Measurements from ENCODE around the gene TANC1.

The TANC1 gene

DNA sequence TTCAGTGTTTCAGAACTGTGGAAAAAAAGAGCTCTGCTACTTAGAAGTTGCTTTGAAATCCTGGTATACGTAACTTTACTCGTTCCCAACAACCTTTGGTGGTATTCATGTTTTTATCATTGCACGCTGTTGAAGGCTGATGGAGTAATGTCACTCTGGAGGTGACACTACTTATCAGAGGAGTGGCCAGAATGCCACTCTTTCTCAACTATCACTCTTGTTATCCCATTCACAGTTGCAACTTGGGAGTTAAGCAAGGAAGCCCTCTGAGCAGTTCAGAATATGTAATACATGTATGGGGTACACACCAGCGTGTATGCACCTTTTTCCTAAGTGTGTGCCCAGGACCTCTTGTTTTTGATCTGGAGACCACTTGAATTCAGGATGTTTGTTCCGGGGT is 53.6 kb downstream of the TANC1 start:
- H3K4me3 Mint-ChIP-seq, result no peak overlapping the region
- H3K27me3 Mint-ChIP-seq (ENCODE audit: low read depth, poor library complexity), result no peaks in the 10 kb centered on the region
- H3K4me1 Mint-ChIP-seq, result peaks cover 6% of the 10 kb centered on the region
- peak overlapping the region; percentile 13 for H3K27ac Mint-ChIP-seq
- no peak for TF ChIP-seq CTCF (IDR thresholded peaks at IDR 0.05)
- no peak for DNase-seq
- H3K36me3 Mint-ChIP-seq (ENCODE audit: low read depth), result peaks cover 46% of the 10 kb centered on the region
- H3K9me3 Mint-ChIP-seq, result peaks cover under 1% of the 10 kb centered on the region

DNA sequence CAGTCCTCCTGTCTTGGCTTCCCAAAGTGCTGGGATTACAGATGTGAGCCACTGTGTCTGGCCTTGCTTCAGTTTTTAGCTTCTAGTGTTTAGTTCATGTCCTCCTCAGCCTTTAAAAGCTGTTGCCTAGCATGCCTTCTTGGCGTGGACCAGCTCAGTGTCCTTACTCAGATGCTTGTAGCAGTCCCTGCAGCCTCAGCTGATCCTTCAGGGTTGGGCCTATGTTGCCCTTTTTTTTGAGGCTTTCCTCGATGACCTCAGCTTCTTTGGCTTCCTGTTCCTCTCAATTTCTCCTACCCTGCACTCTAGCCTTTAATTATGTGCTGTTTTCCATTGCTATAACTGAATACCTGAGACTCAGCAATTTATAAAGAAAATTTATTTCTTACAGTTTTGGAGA is 57.7 kb downstream of the TANC1 start:
- DNase-seq, result no peak
- Mint-ChIP-seq H3K4me1 (peaks cover 20% of the 10 kb centered on the region), H3K4me3 (no peak overlapping the region), H3K27me3 (ENCODE audit: low read depth, poor library complexity) (no peaks in the 10 kb centered on the region), H3K36me3 (ENCODE audit: low read depth) (peaks cover 60% of the 10 kb centered on the region), H3K27ac (no peak overlapping the region), H3K9me3 (no peaks in the 10 kb centered on the region)
- no peak for TF ChIP-seq CTCF (IDR thresholded peaks at IDR 0.05)

DNA sequence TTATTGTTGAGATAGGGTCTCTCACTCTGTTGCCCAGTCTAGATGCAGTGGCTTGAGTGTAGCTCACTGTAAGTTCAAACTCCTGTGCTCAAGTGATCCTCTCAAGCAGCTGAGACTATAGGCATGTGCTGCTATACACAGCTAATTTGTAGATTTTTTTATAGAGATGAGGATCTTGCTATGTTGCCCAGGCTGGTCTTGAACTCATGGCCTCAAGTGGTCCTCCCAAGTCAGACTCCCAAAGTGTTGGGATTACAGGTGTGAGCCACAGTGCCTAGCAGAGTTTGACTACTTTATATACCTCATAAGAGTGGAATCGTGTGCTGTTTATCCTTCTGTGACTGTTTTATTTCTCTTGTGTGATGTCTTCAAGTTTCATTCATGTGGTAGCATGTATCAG is 60.3 kb downstream of the TANC1 start:
- Mint-ChIP-seq H3K4me1 (peaks cover 40% of the 10 kb centered on the region), H3K4me3 (no peak overlapping the region), H3K36me3 (ENCODE audit: low read depth) (peaks cover 51% of the 10 kb centered on the region), H3K9me3 (no peaks in the 10 kb centered on the region), H3K27ac (peak overlapping the region; percentile 57), H3K27me3 (ENCODE audit: low read depth, poor library complexity) (no peaks in the 10 kb centered on the region)
- DNase-seq, result no peak
- no peak for TF ChIP-seq CTCF (IDR thresholded peaks at IDR 0.05)

DNA sequence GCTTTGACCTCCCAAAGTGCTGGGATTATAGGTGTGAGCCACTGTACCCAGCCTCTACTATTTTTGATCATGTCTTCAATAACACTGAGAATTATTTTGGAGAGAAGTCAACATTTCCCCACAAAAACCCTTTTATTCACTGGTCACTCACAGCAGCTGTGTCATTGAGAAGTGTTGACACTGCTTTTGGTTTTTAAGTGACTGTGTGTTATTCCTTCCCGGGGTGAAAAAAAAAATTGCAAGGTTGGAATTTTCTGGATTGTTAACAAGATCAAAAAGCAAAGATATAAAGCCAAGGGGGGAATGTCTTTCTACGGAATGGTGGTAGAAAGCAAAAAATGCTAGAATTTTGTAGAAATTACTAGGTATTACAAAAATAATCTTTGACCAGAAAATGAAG is 61.5 kb downstream of the TANC1 start:
- peaks cover 52% of the 10 kb centered on the region for H3K4me1 Mint-ChIP-seq

GRCh38 chr2:159030674-159031380 is 62.4 kb downstream of the TANC1 start:
- peak; percentile 33 for DNase-seq
- Mint-ChIP-seq H3K4me3 (no peak overlapping the region), H3K36me3 (ENCODE audit: low read depth) (peaks cover 59% of the 10 kb centered on the region), H3K9me3 (peaks cover 3% of the 10 kb centered on the region), H3K27me3 (ENCODE audit: low read depth, poor library complexity) (no peaks in the 10 kb centered on the region), H3K27ac (peak overlapping the region; percentile 99), H3K4me1 (peaks cover 61% of the 10 kb centered on the region)
- TF ChIP-seq CTCF (IDR thresholded peaks at IDR 0.05), result no peak

More for the DNA sequence above, 61.5 kb downstream of the TANC1 start:
- DNase-seq, result no peak
- TF ChIP-seq CTCF (IDR thresholded peaks at IDR 0.05), result no peak
- Mint-ChIP-seq H3K27me3 (ENCODE audit: low read depth, poor library complexity) (no peaks in the 10 kb centered on the region), H3K9me3 (no peaks in the 10 kb centered on the region), H3K4me3 (no peak overlapping the region), H3K27ac (peak overlapping the region; percentile 99), H3K36me3 (ENCODE audit: low read depth) (peaks cover 60% of the 10 kb centered on the region)

DNA sequence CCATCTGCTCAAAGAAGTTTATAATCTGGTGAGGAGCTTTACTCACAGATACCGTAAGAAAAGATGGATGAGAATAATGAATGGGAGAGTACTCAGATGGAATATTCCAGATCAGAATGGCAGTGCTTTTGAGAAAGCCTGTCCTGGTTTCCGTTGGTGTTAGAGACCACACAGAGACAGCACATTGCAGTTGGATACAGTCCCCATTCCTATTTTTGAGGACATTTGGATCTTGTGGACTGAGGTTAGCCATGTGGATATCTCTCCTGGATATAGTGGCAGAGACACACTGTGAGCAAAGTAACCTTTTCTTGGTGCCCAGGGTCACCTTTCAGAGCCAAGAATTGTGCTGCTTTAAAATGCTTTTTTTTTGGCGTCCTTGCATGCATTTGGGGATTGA is 63.7 kb downstream of the TANC1 start:
- peak overlapping the region; percentile 21 for H3K4me3 Mint-ChIP-seq
- no peak for TF ChIP-seq CTCF (IDR thresholded peaks at IDR 0.05)
- DNase-seq, result no peak
- H3K9me3 Mint-ChIP-seq, result peaks cover 15% of the 10 kb centered on the region
- peaks cover 68% of the 10 kb centered on the region for H3K4me1 Mint-ChIP-seq
- peaks cover 57% of the 10 kb centered on the region for H3K36me3 Mint-ChIP-seq (ENCODE audit: low read depth)
- no peaks in the 10 kb centered on the region for H3K27me3 Mint-ChIP-seq (ENCODE audit: low read depth, poor library complexity)
- H3K27ac Mint-ChIP-seq, result peak overlapping the region; percentile 80
